Mucosa of stomach (tissue), 1 donor: ENCODE measurements around the gene JAG2.

Source experiments
- H3K27me3 ChIP-seq: one replicate; pipeline ENCODE4 v1.7.0; 2013; ENCODE audit warnings: mild to moderate bottlenecking, low read length; ENCODE audit not compliant: control insufficient read depth, insufficient read depth
- H3K36me3 ChIP-seq: one replicate; pipeline ENCODE4 v1.7.0; 2013; ENCODE audit warnings: low read length; ENCODE audit not compliant: control insufficient read depth, insufficient read depth
- H3K4me1 ChIP-seq: one replicate; pipeline ENCODE4 v1.7.0; 2013; ENCODE audit warnings: mild to moderate bottlenecking, low read length; ENCODE audit not compliant: control insufficient read depth, insufficient read depth
- H3K4me3 ChIP-seq: one replicate; pipeline ENCODE4 v1.7.0; 2013; ENCODE audit warnings: low read length
- H3K9ac ChIP-seq: one replicate; pipeline ENCODE4 v1.7.0; 2013; ENCODE audit warnings: mild to moderate bottlenecking, low read length, moderate library complexity
- H3K9me3 ChIP-seq: one replicate; pipeline ENCODE4 v1.7.0; 2013; ENCODE audit warnings: mild to moderate bottlenecking, low read length, moderate library complexity; ENCODE audit not compliant: control insufficient read depth
- donor health status: Pancreatic carcinoma.

Gene JAG2

GRCh38 chr14:105100910-105101309, 67.7 kb downstream of the JAG2 start:
- Histone ChIP-seq H3K9me3 (no peaks in the 10 kb centered on the region), H3K36me3 (no peaks in the 10 kb centered on the region), H3K4me1 (no peaks in the 10 kb centered on the region), H3K9ac (no peak overlapping the region), H3K27me3 (peaks cover 3% of the 10 kb centered on the region), H3K4me3 (no peak overlapping the region)

- Histone ChIP-seq H3K36me3 (no peaks in the 10 kb centered on the region), H3K27me3 (peaks cover 3% of the 10 kb centered on the region), H3K9ac (no peak overlapping the region), H3K4me3 (no peak overlapping the region), H3K9me3 (no peaks in the 10 kb centered on the region), H3K4me1 (no peaks in the 10 kb centered on the region)
Measured at GRCh38 chr14:105099778-105100177, 68.8 kb downstream of the JAG2 start.

- Histone ChIP-seq H3K36me3 (no peaks in the 10 kb centered on the region), H3K9me3 (no peaks in the 10 kb centered on the region), H3K4me1 (peaks cover 14% of the 10 kb centered on the region), H3K4me3 (no peak overlapping the region), H3K27me3 (peaks cover 3% of the 10 kb centered on the region), H3K9ac (no peak overlapping the region)
Measured at GRCh38 chr14:105098316-105098715, 70.3 kb downstream of the JAG2 start.

- Histone ChIP-seq H3K27me3 (peaks cover 3% of the 10 kb centered on the region), H3K9ac (no peak overlapping the region), H3K9me3 (no peaks in the 10 kb centered on the region), H3K4me1 (peaks cover 16% of the 10 kb centered on the region), H3K36me3 (no peaks in the 10 kb centered on the region), H3K4me3 (no peak overlapping the region)
Measured at GRCh38 chr14:105097794-105098127, 70.8 kb downstream of the JAG2 start.

GRCh38 chr14:105096206-105096875, 72.2 kb downstream of the JAG2 start:
- Histone ChIP-seq H3K4me3 (no peak overlapping the region), H3K9me3 (no peaks in the 10 kb centered on the region), H3K4me1 (peaks cover 30% of the 10 kb centered on the region), H3K27me3 (peaks cover 3% of the 10 kb centered on the region), H3K9ac (no peak overlapping the region), H3K36me3 (no peaks in the 10 kb centered on the region)

GRCh38 chr14:105095236-105095805, 73.3 kb downstream of the JAG2 start:
- Histone ChIP-seq H3K4me3 (no peak overlapping the region), H3K27me3 (peaks cover 3% of the 10 kb centered on the region), H3K36me3 (no peaks in the 10 kb centered on the region), H3K4me1 (peaks cover 40% of the 10 kb centered on the region), H3K9ac (no peak overlapping the region), H3K9me3 (no peaks in the 10 kb centered on the region)

GRCh38 chr14:105094193-105094907, 74.2 kb downstream of the JAG2 start:
- Histone ChIP-seq H3K4me1 (peaks cover 42% of the 10 kb centered on the region), H3K9me3 (no peaks in the 10 kb centered on the region), H3K36me3 (no peaks in the 10 kb centered on the region), H3K9ac (peak overlapping the region; percentile 74), H3K4me3 (peak overlapping the region; percentile 41), H3K27me3 (peaks cover 3% of the 10 kb centered on the region)

- Histone ChIP-seq H3K36me3 (no peaks in the 10 kb centered on the region), H3K9me3 (no peaks in the 10 kb centered on the region), H3K4me1 (peaks cover 50% of the 10 kb centered on the region), H3K9ac (peak overlapping the region; percentile 74), H3K4me3 (peak overlapping the region; percentile 41), H3K27me3 (peaks cover 9% of the 10 kb centered on the region)
Measured at GRCh38 chr14:105093431-105094192, 75.0 kb downstream of the JAG2 start.

GRCh38 chr14:105093038-105093430, 75.5 kb downstream of the JAG2 start:
- Histone ChIP-seq H3K36me3 (no peaks in the 10 kb centered on the region), H3K9ac (peak overlapping the region; percentile 47), H3K4me3 (peak overlapping the region; percentile 19), H3K27me3 (peaks cover 15% of the 10 kb centered on the region), H3K9me3 (no peaks in the 10 kb centered on the region), H3K4me1 (peaks cover 54% of the 10 kb centered on the region)

GRCh38 chr14:105092171-105093037, 76.2 kb downstream of the JAG2 start:
- peaks cover 19% of the 10 kb centered on the region for H3K27me3 ChIP-seq
- H3K4me1 ChIP-seq, result peaks cover 58% of the 10 kb centered on the region
- peak overlapping the region; percentile 19 for H3K4me3 ChIP-seq
- no peaks in the 10 kb centered on the region for H3K36me3 ChIP-seq
- H3K9me3 ChIP-seq, result no peaks in the 10 kb centered on the region
- peak overlapping the region; percentile 47 for H3K9ac ChIP-seq

- Histone ChIP-seq H3K27me3 (peaks cover 27% of the 10 kb centered on the region), H3K4me3 (no peak overlapping the region), H3K4me1 (peaks cover 65% of the 10 kb centered on the region), H3K36me3 (no peaks in the 10 kb centered on the region), H3K9ac (peak overlapping the region; percentile 47), H3K9me3 (no peaks in the 10 kb centered on the region)
Measured at GRCh38 chr14:105091517-105092170, 76.9 kb downstream of the JAG2 start.
